ENCODE results near the gene ARHGEF9. TPM values are rescaled to one million over a fixed set of nuclear protein-coding genes. Genes with fewer than 3 reads are reported as not detected.

The ARHGEF9 gene
- total RNA-seq, 1 donor from 2014 or later: 7.4 TPM

GRCh38 chrX:63765712-63766111 lies 19.3 kb downstream of the ARHGEF9 start:
- Histone ChIP-seq H3K36me3 (ENCODE audit: control insufficient read depth, insufficient read depth, low read length) (no peaks in the 10 kb centered on the region), H3K27me3 (ENCODE audit: control insufficient read depth, insufficient read depth, low read length) (no peaks in the 10 kb centered on the region), H3K4me3 (ENCODE audit: low read depth, low read length) (no peak overlapping the region)
- DNase-seq (ENCODE audit: low read depth): no peak
- FAIRE-seq: no peak
- TF ChIP-seq CTCF (IDR thresholded peaks at IDR 0.05; ENCODE audit: insufficient read depth, low read length, severe bottlenecking): no peak

GRCh38 chrX:63764946-63765345 lies 20.1 kb downstream of the ARHGEF9 start:
- FAIRE-seq (no peak), DNase-seq (ENCODE audit: low read depth) (peak; percentile 76)
- TF ChIP-seq CTCF (IDR thresholded peaks at IDR 0.05; ENCODE audit: insufficient read depth, low read length, severe bottlenecking): no peak
- Histone ChIP-seq H3K4me3 (ENCODE audit: low read depth, low read length) (no peak overlapping the region), H3K36me3 (ENCODE audit: control insufficient read depth, insufficient read depth, low read length) (no peaks in the 10 kb centered on the region), H3K27me3 (ENCODE audit: control insufficient read depth, insufficient read depth, low read length) (no peaks in the 10 kb centered on the region)

- FAIRE-seq: no peak
These were observed 23.4 kb downstream of the ARHGEF9 start for GRCh38 chrX:63761639-63762038.

GRCh38 chrX:63758011-63758410 lies 27.0 kb downstream of the ARHGEF9 start:
- no peak overlapping the region for H3K4me3 ChIP-seq (ENCODE audit: low read depth, low read length)
- H3K36me3 ChIP-seq (ENCODE audit: control insufficient read depth, insufficient read depth, low read length): no peaks in the 10 kb centered on the region
- FAIRE-seq: no peak
- no peak for DNase-seq (ENCODE audit: low read depth)
- no peaks in the 10 kb centered on the region for H3K27me3 ChIP-seq (ENCODE audit: control insufficient read depth, insufficient read depth, low read length)
- no peak for TF ChIP-seq CTCF (IDR thresholded peaks at IDR 0.05; ENCODE audit: insufficient read depth, low read length, severe bottlenecking)

More at GRCh38 chrX:63761639-63762038, 23.4 kb downstream of the ARHGEF9 start:
- no peaks in the 10 kb centered on the region for H3K36me3 ChIP-seq (ENCODE audit: control insufficient read depth, insufficient read depth, low read length)
- H3K27me3 ChIP-seq (ENCODE audit: control insufficient read depth, insufficient read depth, low read length): no peaks in the 10 kb centered on the region
- no peak overlapping the region for H3K4me3 ChIP-seq (ENCODE audit: low read depth, low read length)
- DNase-seq (ENCODE audit: low read depth): no peak
- no peak for TF ChIP-seq CTCF (IDR thresholded peaks at IDR 0.05; ENCODE audit: insufficient read depth, low read length, severe bottlenecking)

- FAIRE-seq (no peak), DNase-seq (ENCODE audit: low read depth) (no peak)
- no peak for TF ChIP-seq CTCF (IDR thresholded peaks at IDR 0.05; ENCODE audit: insufficient read depth, low read length, severe bottlenecking)
- Histone ChIP-seq H3K4me3 (ENCODE audit: low read depth, low read length) (no peak overlapping the region), H3K27me3 (ENCODE audit: control insufficient read depth, insufficient read depth, low read length) (no peaks in the 10 kb centered on the region), H3K36me3 (ENCODE audit: control insufficient read depth, insufficient read depth, low read length) (no peaks in the 10 kb centered on the region)
These were observed 29.1 kb downstream of the ARHGEF9 start for GRCh38 chrX:63755892-63756291.

- Histone ChIP-seq H3K36me3 (ENCODE audit: control insufficient read depth, insufficient read depth, low read length) (no peaks in the 10 kb centered on the region), H3K4me3 (ENCODE audit: low read depth, low read length) (peak overlapping the region; percentile 63), H3K27me3 (ENCODE audit: control insufficient read depth, insufficient read depth, low read length) (no peaks in the 10 kb centered on the region)
- peak; percentile 83 for DNase-seq (ENCODE audit: low read depth)
- FAIRE-seq: no peak
- no peak for TF ChIP-seq CTCF (IDR thresholded peaks at IDR 0.05; ENCODE audit: insufficient read depth, low read length, severe bottlenecking)
These were observed 30.0 kb downstream of the ARHGEF9 start for GRCh38 chrX:63754860-63755579.
